HepG2 (cell line): Measurements from ENCODE around the gene GPLD1. TPM values are rescaled to one million over a fixed set of nuclear protein-coding genes. Genes with fewer than 3 reads are reported as not detected.

Source experiments
- DR1 ChIP-seq: sonication (generic); formaldehyde crosslinking; IDR thresholded peaks from 2 replicates; pipeline ENCODE4 v1.8.0; 2021; ENCODE audit warnings: mild to moderate bottlenecking, missing genetic modification reagents, inconsistent platforms
- GTF3A ChIP-seq: sonication (generic); formaldehyde crosslinking; conservative IDR thresholded peaks from 2 replicates; pipeline ENCODE4 v1.4.0; 2020; ENCODE audit warnings: mild to moderate bottlenecking, missing genetic modification reagents
- GZF1 ChIP-seq: sonication (generic); formaldehyde crosslinking; IDR thresholded peaks from 2 replicates; pipeline ENCODE4 v1.5.1; 2020; ENCODE audit warnings: mild to moderate bottlenecking, missing genetic modification reagents
- HOXA9 ChIP-seq: sonication (generic); formaldehyde crosslinking; IDR thresholded peaks from 2 replicates; pipeline ENCODE4 v1.8.1; 2022; ENCODE audit warnings: missing genetic modification reagents, mild to moderate bottlenecking, moderate library complexity, borderline replicate concordance
- JUN ChIP-seq: sonication (generic); formaldehyde crosslinking; IDR thresholded peaks from 2 replicates; pipeline ENCODE4 v1.4.0; 2020; ENCODE audit warnings: mild to moderate bottlenecking, missing genetic modification reagents
- KLF11 ChIP-seq: IDR thresholded peaks from 2 replicates; pipeline ENCODE4 v1.6.1; 2016; ENCODE audit warnings: missing compliant biosample characterization
- MXD3 ChIP-seq: IDR thresholded peaks from 2 replicates; pipeline ENCODE4 v1.6.1; 2016; ENCODE audit warnings: mild to moderate bottlenecking, missing biosample characterization, missing genetic modification reagents
- PCBP1 ChIP-seq: fragments of 200-400 bp; formaldehyde crosslinking; IDR thresholded peaks from 2 replicates; pipeline ENCODE4 v1.6.1; 2017; ENCODE audit warnings: mild to moderate bottlenecking, low read depth, low read length, borderline replicate concordance
- PHF5A ChIP-seq: IDR thresholded peaks from one replicate; pipeline ENCODE4 v1.6.1; 2018; ENCODE audit warnings: low read depth, missing genetic modification reagents; ENCODE audit not compliant: unreplicated experiment
- RBM39 ChIP-seq: fragments of 200-400 bp; formaldehyde crosslinking; IDR thresholded peaks from one replicate; pipeline ENCODE4 v1.6.1; 2018; ENCODE audit warnings: antibody characterized with exemption, mild to moderate bottlenecking, low read depth, low read length; ENCODE audit not compliant: poor library complexity, severe bottlenecking
- SALL1 ChIP-seq: sonication (generic); formaldehyde crosslinking; IDR thresholded peaks from 2 replicates; pipeline ENCODE4 v1.8.0; 2022; ENCODE audit warnings: mild to moderate bottlenecking, missing genetic modification reagents
- TEAD3 ChIP-seq: optimal IDR thresholded peaks from 2 replicates; pipeline ENCODE3; 2016; ENCODE audit warnings: borderline replicate concordance
- TSC22D2 ChIP-seq: sonication (generic); formaldehyde crosslinking; IDR thresholded peaks from 2 replicates; pipeline ENCODE4 v1.5.1; 2020; ENCODE audit warnings: missing genetic modification reagents, mild to moderate bottlenecking, borderline replicate concordance
- YEATS4 ChIP-seq: sonication (generic); formaldehyde crosslinking; IDR thresholded peaks from 2 replicates; pipeline ENCODE4 v1.4.0; 2020; ENCODE audit warnings: missing genetic modification reagents, borderline replicate concordance
- ZBTB39 ChIP-seq: sonication (generic); formaldehyde crosslinking; IDR thresholded peaks from 2 replicates; pipeline ENCODE4 v1.5.0; 2020; ENCODE audit warnings: missing genetic modification reagents
- ZFP36L1 ChIP-seq: sonication (generic); formaldehyde crosslinking; IDR thresholded peaks from 2 replicates; pipeline ENCODE4 v1.8.0; 2022; ENCODE audit warnings: mild to moderate bottlenecking, missing genetic modification reagents, moderate library complexity
- ZFP91 ChIP-seq: sonication (generic); formaldehyde crosslinking; IDR thresholded peaks from 2 replicates; pipeline ENCODE4 v1.9.0; 2022; ENCODE audit warnings: missing genetic modification reagents, mild to moderate bottlenecking, borderline replicate concordance
- ZFYVE20 ChIP-seq: sonication (generic); formaldehyde crosslinking; IDR thresholded peaks from 2 replicates; pipeline ENCODE4 v1.8.0; 2023; ENCODE audit warnings: low read depth, mild to moderate bottlenecking, moderate library complexity, missing genetic modification reagents, borderline replicate concordance
- ZMAT5 ChIP-seq: sonication (generic); formaldehyde crosslinking; IDR thresholded peaks from 2 replicates; pipeline ENCODE4 v1.5.0; 2020; ENCODE audit warnings: mild to moderate bottlenecking, low read depth, missing genetic modification reagents, borderline replicate concordance
- ZNF10 ChIP-seq: sonication (generic); formaldehyde crosslinking; IDR thresholded peaks from 2 replicates; pipeline ENCODE4 v1.4.0; 2020; ENCODE audit warnings: mild to moderate bottlenecking, low read depth, missing genetic modification reagents, borderline replicate concordance
- ZNF292 ChIP-seq: sonication (generic); formaldehyde crosslinking; IDR thresholded peaks from 2 replicates; pipeline ENCODE4 v1.8.1; 2022; ENCODE audit warnings: mild to moderate bottlenecking, low read depth, missing genetic modification reagents, borderline replicate concordance
- ZNF329 ChIP-seq: sonication (generic); formaldehyde crosslinking; IDR thresholded peaks from 2 replicates; pipeline ENCODE4 v1.9.0; 2021; ENCODE audit warnings: low read depth, mild to moderate bottlenecking, missing genetic modification reagents
- ZNF44 ChIP-seq: sonication (generic); formaldehyde crosslinking; IDR thresholded peaks from 2 replicates; pipeline ENCODE4 v1.5.1; 2020; ENCODE audit warnings: mild to moderate bottlenecking, missing genetic modification reagents
- ZNF577 ChIP-seq: sonication (generic); formaldehyde crosslinking; IDR thresholded peaks from 2 replicates; pipeline ENCODE4 v1.4.0; 2020; ENCODE audit warnings: mild to moderate bottlenecking, low read depth, missing genetic modification reagents, borderline replicate concordance
- ZNF776 ChIP-seq: sonication (generic); formaldehyde crosslinking; IDR thresholded peaks from 2 replicates; pipeline ENCODE4 v1.4.0; 2020; ENCODE audit warnings: mild to moderate bottlenecking, missing genetic modification reagents
- ZNF839 ChIP-seq: sonication (generic); formaldehyde crosslinking; IDR thresholded peaks from 2 replicates; pipeline ENCODE4 v1.4.0; 2020; ENCODE audit warnings: missing genetic modification reagents, mild to moderate bottlenecking, borderline replicate concordance
- polyA plus RNA-seq, 8 experiments: library from polyadenylated mRNA; depleted of rRNA in 3 of 8; stranded (reverse) in 7 of 8; unstranded in 1 of 8; fragments of >200 nt; fragmentation: Illumina TruSeq in 4 of 8; extraction: Trizol in 4 of 8; gene quantifications; 2 replicates each; pipeline versions ENCODE4 v1.2.1 to v1.2.3, GENCODE V29; 2011 to 2016; ENCODE audit warnings: low read depth in 4 of 8, missing spikeins in 1 of 8, mixed read lengths in 1 of 8; ENCODE audit not compliant: insufficient read depth in 1 of 8
- total RNA-seq, 5 experiments: library from RNA; depleted of rRNA; stranded (reverse); fragments of >200 nt; fragmentation: Illumina TruSeq; extraction: Trizol; gene quantifications; 2 replicates each; pipeline ENCODE4 v1.2.3, GENCODE V29; 2016; ENCODE audit warnings: low read depth in 1 of 5

Gene GPLD1
- total and polyA plus RNA-seq, 2 of the 13 experiments (the other 11 are each of a cell fraction or from before 2014, with no cell fraction given), result 6.2 to 7.6 TPM

GRCh38 chr6:24520929-24521546, 31.7 kb upstream of the GPLD1 start (continued):
- TF ChIP-seq ZNF329, result no peak
- no peak for TF ChIP-seq YEATS4 (CRISPR knock-in tag)
- peak; percentile 23; the same call in 1 of the 2 replicates for TF ChIP-seq ZFP91
- no peak for TF ChIP-seq ZNF839 (CRISPR knock-in tag)
- TF ChIP-seq PCBP1, result no peak
- TF ChIP-seq JUN, result no peak
- TF ChIP-seq TSC22D2 (CRISPR knock-in tag), result no peak
- no peak for TF ChIP-seq ZFP36L1 (CRISPR knock-in tag)
- no peak for TF ChIP-seq ZFYVE20 (CRISPR knock-in tag)
- TF ChIP-seq ZBTB39, result no peak
- TF ChIP-seq KLF11 (CRISPR knock-in tag), result 0 out of 2 replicates have a peak, but pooled peaks have one; percentile 60
- TF ChIP-seq ZNF44, result no peak
- TF ChIP-seq GZF1, result no peak
- no peak for TF ChIP-seq MXD3 (CRISPR knock-in tag)
- TF ChIP-seq PHF5A (CRISPR knock-in tag), result no peak
- no peak for TF ChIP-seq ZNF577 (CRISPR knock-in tag)
- no peak for TF ChIP-seq GTF3A (CRISPR knock-in tag)
- peak; percentile 40 for TF ChIP-seq TEAD3 (CRISPR knock-in tag)
- no peak for TF ChIP-seq ZMAT5 (CRISPR knock-in tag)
- no peak for TF ChIP-seq ZNF776 (CRISPR knock-in tag)
- no peak for TF ChIP-seq RBM39
- TF ChIP-seq ZNF10 (CRISPR knock-in tag), result no peak
- peak; percentile 39; the same call in 1 of the 2 replicates for TF ChIP-seq SALL1 (CRISPR knock-in tag)
- no peak for TF ChIP-seq ZNF292
- TF ChIP-seq HOXA9 (CRISPR knock-in tag), result no peak
- TF ChIP-seq DR1 (CRISPR knock-in tag), result no peak
